WTC11 (cell line): ENCODE results near the gene RRP1B. TPM values are rescaled to one million over a fixed set of nuclear protein-coding genes. Genes with fewer than 3 reads are reported as not detected.

ENCODE experiments used
- ATAC-seq: fragments of 200-7000 bp; cut with Tn5 transposase; 2 replicates; pipeline ENCODE4 v1.10.0; 2021; ENCODE audit warnings: mild to moderate bottlenecking, moderate library complexity
- CTCF ChIA-PET: fragments of 300-600 bp; sonication (Branson Sonifier 250); formaldehyde crosslinking; loops from one replicate; lab custom pipeline; 2021; ENCODE audit warnings: antibody characterized with exemption; lab: Charles Lee
- POLR2A ChIA-PET: fragments of 350-600 bp; sonication (Branson Sonifier 250); formaldehyde crosslinking; loops from one replicate; lab custom pipeline; 2021; ENCODE audit warnings: antibody characterized with exemption; lab: Charles Lee
- DNase-seq: peaks from one replicate; pipeline ENCODE4 v3.0.0; 2021; ENCODE audit warnings: low spot score
- H3K27ac Mint-ChIP-seq: 2 replicates; pipeline ENCODE4 v1.8.0; 2021; ENCODE audit warnings: mixed read lengths
- H3K27me3 Mint-ChIP-seq: 2 replicates; pipeline ENCODE4 v1.8.0; 2021; ENCODE audit warnings: low read depth, mild to moderate bottlenecking, moderate library complexity, mixed read lengths
- H3K36me3 Mint-ChIP-seq: 2 replicates; pipeline ENCODE4 v1.8.0; 2021; ENCODE audit warnings: mixed read lengths
- H3K4me1 Mint-ChIP-seq: 2 replicates; pipeline ENCODE4 v1.8.0; 2022; ENCODE audit warnings: mixed read lengths
- H3K4me3 Mint-ChIP-seq: 2 replicates; pipeline ENCODE4 v1.8.0; 2021; ENCODE audit warnings: mild to moderate bottlenecking, moderate library complexity, mixed read lengths
- H3K9me3 Mint-ChIP-seq: 2 replicates; pipeline ENCODE4 v1.8.0; 2021; ENCODE audit warnings: mixed read lengths
- ARID4B ChIP-seq: sonication (generic); formaldehyde crosslinking; IDR thresholded peaks from 2 replicates; pipeline ENCODE4 v1.8.0; 2023; ENCODE audit warnings: missing genetic modification reagents, mild to moderate bottlenecking, borderline replicate concordance
- ATF3 ChIP-seq: sonication (generic); formaldehyde crosslinking; conservative IDR thresholded peaks from 2 replicates; pipeline ENCODE4 v1.8.1; 2022; ENCODE audit warnings: mild to moderate bottlenecking, missing genetic modification reagents
- CBFB ChIP-seq: sonication (generic); formaldehyde crosslinking; IDR thresholded peaks from 2 replicates; pipeline ENCODE4 v1.8.1; 2022; ENCODE audit warnings: mild to moderate bottlenecking, low read depth, missing genetic modification reagents
- CDX4 ChIP-seq: fragments of 250-450 bp; sonication (Bioruptor Pico); IDR thresholded peaks from 2 replicates; pipeline ENCODE4 v1.9.0; 2021; ENCODE audit warnings: moderate library complexity, mild to moderate bottlenecking, inconsistent platforms, borderline replicate concordance
- CREM ChIP-seq: sonication (generic); formaldehyde crosslinking; IDR thresholded peaks from 2 replicates; pipeline ENCODE4 v1.8.1; 2022; ENCODE audit warnings: mild to moderate bottlenecking, missing genetic modification reagents, moderate library complexity
- CTCF ChIP-seq: fragments of 200-600 bp; IDR thresholded peaks from 2 replicates; pipeline ENCODE4 v1.8.0; 2022; ENCODE audit warnings: antibody characterized with exemption
- ERG ChIP-seq: fragments of 250-450 bp; sonication (Bioruptor Pico); IDR thresholded peaks from 2 replicates; pipeline ENCODE4 v1.8.0; 2021; ENCODE audit warnings: mild to moderate bottlenecking
- FOXK1 ChIP-seq: sonication (generic); formaldehyde crosslinking; IDR thresholded peaks from 2 replicates; pipeline ENCODE4 v1.8.0; 2022; ENCODE audit warnings: mild to moderate bottlenecking, moderate library complexity, missing genetic modification reagents
- HMGXB4 ChIP-seq: sonication (generic); formaldehyde crosslinking; IDR thresholded peaks from 2 replicates; pipeline ENCODE4 v1.8.1; 2023; ENCODE audit warnings: mild to moderate bottlenecking, moderate library complexity, missing genetic modification reagents
- JUN ChIP-seq: sonication (generic); formaldehyde crosslinking; IDR thresholded peaks from 2 replicates; pipeline ENCODE4 v1.8.0; 2023; ENCODE audit warnings: mild to moderate bottlenecking, missing genetic modification reagents
- MLX ChIP-seq: sonication (generic); formaldehyde crosslinking; IDR thresholded peaks from 2 replicates; pipeline ENCODE4 v1.8.1; 2023; ENCODE audit warnings: mild to moderate bottlenecking, missing genetic modification reagents, moderate library complexity
- MYBL2 ChIP-seq: sonication (generic); formaldehyde crosslinking; IDR thresholded peaks from 2 replicates; pipeline ENCODE4 v1.8.1; 2023; ENCODE audit warnings: mild to moderate bottlenecking, moderate library complexity, missing genetic modification reagents
- NFE2L1 ChIP-seq: sonication (generic); formaldehyde crosslinking; IDR thresholded peaks from 2 replicates; pipeline ENCODE4 v1.8.1; 2023; ENCODE audit warnings: missing genetic modification reagents
- NFYB ChIP-seq: sonication (generic); formaldehyde crosslinking; conservative IDR thresholded peaks from 2 replicates; pipeline ENCODE4 v1.8.0; 2022; ENCODE audit warnings: low read depth, missing genetic modification reagents
- SMAD3 ChIP-seq: sonication (generic); formaldehyde crosslinking; IDR thresholded peaks from 2 replicates; pipeline ENCODE4 v1.8.0; 2022; ENCODE audit warnings: missing genetic modification reagents, mild to moderate bottlenecking, borderline replicate concordance
- SMAD4 ChIP-seq: sonication (generic); formaldehyde crosslinking; IDR thresholded peaks from 2 replicates; pipeline ENCODE4 v1.8.0; 2022; ENCODE audit warnings: mild to moderate bottlenecking, missing genetic modification reagents
- SP1 ChIP-seq: sonication (generic); formaldehyde crosslinking; conservative IDR thresholded peaks from 2 replicates; pipeline ENCODE4 v1.8.1; 2022; ENCODE audit warnings: missing genetic modification reagents
- TP53 ChIP-seq: sonication (generic); formaldehyde crosslinking; IDR thresholded peaks from 2 replicates; pipeline ENCODE4 v1.8.1; 2023; ENCODE audit warnings: mild to moderate bottlenecking, missing genetic modification reagents
- ZNF317 ChIP-seq: sonication (generic); formaldehyde crosslinking; IDR thresholded peaks from 2 replicates; pipeline ENCODE4 v1.8.1; 2023; ENCODE audit warnings: low read depth, mild to moderate bottlenecking, moderate library complexity, missing genetic modification reagents, borderline replicate concordance
- total RNA-seq: library from RNA; stranded (reverse); gene quantifications from 3 replicates; pipeline ENCODE4 v1.2.3, GENCODE V29; 2021

Gene RRP1B
- total RNA-seq, 1 experiment from 2014 or later = 74.9 TPM

GRCh38 chr21:43681650-43682049, 22.3 kb downstream of the RRP1B start:
- no peak for TF ChIP-seq CREM
- TF ChIP-seq HMGXB4 = no peak
- no peak for TF ChIP-seq CDX4 (CRISPR knock-in tag)
- TF ChIP-seq CBFB (CRISPR knock-in tag) = no peak
- no peak for TF ChIP-seq MYBL2
- no peak for TF ChIP-seq JUN (CRISPR knock-in tag)
- no peak for TF ChIP-seq SP1 (CRISPR knock-in tag)
- no peak for TF ChIP-seq MLX (CRISPR knock-in tag)
- no peak for TF ChIP-seq ZNF317 (CRISPR knock-in tag)
- DNase-seq (no peak), ATAC-seq (no peak)
- ChIA-PET POLR2A (no interaction called here), CTCF (no interaction called here)
- Mint-ChIP-seq H3K9me3 (no peaks in the 10 kb centered on the region), H3K27me3 (no peaks in the 10 kb centered on the region), H3K4me3 (no peak overlapping the region), H3K36me3 (peaks cover 69% of the 10 kb centered on the region), H3K27ac (no peak overlapping the region; the same call in 1 of the 2 replicates), H3K4me1 (no peaks in the 10 kb centered on the region)

- H3K36me3 Mint-ChIP-seq = peaks cover 66% of the 10 kb centered on the region
- no peak for ATAC-seq
- POLR2A ChIA-PET = no interaction called here
Measured at GRCh38 chr21:43684424-43684823, 25.1 kb downstream of the RRP1B start.

GRCh38 chr21:43686811-43687565, 27.6 kb downstream of the RRP1B start:
- no peak for DNase-seq
- POLR2A ChIA-PET = no interaction called here
- Mint-ChIP-seq H3K4me1 (no peaks in the 10 kb centered on the region), H3K4me3 (no peak overlapping the region), H3K36me3 (peaks cover 74% of the 10 kb centered on the region), H3K27ac (peak overlapping the region; percentile 10; the same call in 1 of the 2 replicates), H3K27me3 (no peaks in the 10 kb centered on the region), H3K9me3 (no peaks in the 10 kb centered on the region)
- no peak for ATAC-seq
- CTCF ChIA-PET = no interaction called here
- TF ChIP-seq CTCF = no peak
- no peak for TF ChIP-seq JUN (CRISPR knock-in tag)
- no peak for TF ChIP-seq FOXK1
- no peak for TF ChIP-seq ARID4B (CRISPR knock-in tag)
- TF ChIP-seq NFE2L1 = no peak
- TF ChIP-seq ERG = no peak
- TF ChIP-seq TP53 = no peak
- no peak for TF ChIP-seq ATF3
- TF ChIP-seq CBFB (CRISPR knock-in tag) = no peak

More at GRCh38 chr21:43684424-43684823, 25.1 kb downstream of the RRP1B start:
- Mint-ChIP-seq H3K9me3 (no peaks in the 10 kb centered on the region), H3K27ac (no peak overlapping the region), H3K4me1 (no peaks in the 10 kb centered on the region), H3K4me3 (no peak overlapping the region), H3K27me3 (no peaks in the 10 kb centered on the region)
- CTCF ChIA-PET = interaction anchor here (0.6 kb wide), 1 partner anchor 52 kb away, joined by 3 read pairs; no protein-coding TSS in a partner anchor
- DNase-seq = no peak
- TF ChIP-seq TP53 (no peak), SMAD4 (no peak), SMAD3 (CRISPR knock-in tag) (no peak), NFYB (CRISPR knock-in tag) (no peak)
